Subcutaneous adipose tissue (tissue), 4 donors: Measurements from ENCODE around the gene TMEM147. TPM values are rescaled to one million over a fixed set of nuclear protein-coding genes. Genes with fewer than 3 reads are reported as not detected.

Source experiments
- total RNA-seq, 4 donors: library from RNA; depleted of rRNA; stranded (reverse); fragments of >200 nt; gene quantifications; one replicate each; pipeline ENCODE4 v1.1.0, GENCODE V29; 2016
- TF ChIP-seq, protein P1 (sequence below): fragments of 450-650 bp; IDR thresholded peaks from one replicate; pipeline ENCODE4 v1.5.1; 2016; ENCODE audit warnings: low read depth, mild to moderate bottlenecking, control low read depth, antibody characterized with exemption, moderate library complexity

The TMEM147 gene
- total RNA-seq, 4 donors from 2014 or later: 60.1 to 76.8 (median 73.6) TPM

GRCh38 chr19:35587321-35587720 is 41.9 kb downstream of the TMEM147 start:
- TF ChIP-seq, protein P1, sequence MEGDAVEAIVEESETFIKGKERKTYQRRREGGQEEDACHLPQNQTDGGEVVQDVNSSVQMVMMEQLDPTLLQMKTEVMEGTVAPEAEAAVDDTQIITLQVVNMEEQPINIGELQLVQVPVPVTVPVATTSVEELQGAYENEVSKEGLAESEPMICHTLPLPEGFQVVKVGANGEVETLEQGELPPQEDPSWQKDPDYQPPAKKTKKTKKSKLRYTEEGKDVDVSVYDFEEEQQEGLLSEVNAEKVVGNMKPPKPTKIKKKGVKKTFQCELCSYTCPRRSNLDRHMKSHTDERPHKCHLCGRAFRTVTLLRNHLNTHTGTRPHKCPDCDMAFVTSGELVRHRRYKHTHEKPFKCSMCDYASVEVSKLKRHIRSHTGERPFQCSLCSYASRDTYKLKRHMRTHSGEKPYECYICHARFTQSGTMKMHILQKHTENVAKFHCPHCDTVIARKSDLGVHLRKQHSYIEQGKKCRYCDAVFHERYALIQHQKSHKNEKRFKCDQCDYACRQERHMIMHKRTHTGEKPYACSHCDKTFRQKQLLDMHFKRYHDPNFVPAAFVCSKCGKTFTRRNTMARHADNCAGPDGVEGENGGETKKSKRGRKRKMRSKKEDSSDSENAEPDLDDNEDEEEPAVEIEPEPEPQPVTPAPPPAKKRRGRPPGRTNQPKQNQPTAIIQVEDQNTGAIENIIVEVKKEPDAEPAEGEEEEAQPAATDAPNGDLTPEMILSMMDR: no peak

GRCh38 chr19:35590875-35591274 is 45.4 kb downstream of the TMEM147 start:
- TF ChIP-seq, protein P1: no peak

DNA sequence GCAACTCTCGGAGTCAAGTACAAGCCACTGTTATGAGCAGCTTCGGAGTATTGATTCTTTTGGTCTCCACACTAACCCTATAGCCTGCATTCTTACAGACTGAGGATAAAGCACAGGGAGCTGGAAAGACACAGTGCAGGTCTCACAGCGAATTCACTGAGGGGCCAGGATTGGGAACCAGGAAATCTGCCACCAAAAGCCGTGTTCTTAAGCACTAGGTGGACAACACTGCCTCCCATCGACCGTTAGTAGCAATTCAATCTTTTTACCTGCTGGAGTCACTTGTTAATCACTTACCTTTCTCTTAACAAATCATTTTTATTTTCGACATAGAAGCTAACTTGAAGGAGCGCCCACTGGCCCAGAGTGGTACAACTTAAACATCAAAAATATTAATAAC is 46.8 kb downstream of the TMEM147 start:
- TF ChIP-seq, protein P1: no peak

DNA sequence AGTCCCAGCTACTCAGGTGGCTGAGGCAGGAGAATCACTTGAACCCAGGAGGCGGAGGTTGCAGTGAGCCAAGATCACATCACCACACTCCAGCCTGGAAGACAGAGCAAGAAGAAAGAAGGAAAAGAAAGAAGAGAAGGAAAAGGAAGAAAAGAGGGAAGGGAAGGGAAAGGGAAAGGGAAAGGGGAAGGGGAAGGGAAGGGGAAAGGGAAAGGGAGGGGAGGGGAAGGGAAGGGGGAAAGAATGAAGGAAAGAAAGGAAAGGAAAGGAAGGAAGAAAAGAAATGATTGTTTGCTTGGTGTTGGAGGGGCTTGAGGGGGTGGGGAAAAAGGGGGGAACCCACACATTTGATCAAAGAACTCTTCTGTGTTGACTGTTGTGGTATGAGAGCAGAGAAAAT is 50.5 kb downstream of the TMEM147 start:
- TF ChIP-seq, protein P1: no peak

DNA sequence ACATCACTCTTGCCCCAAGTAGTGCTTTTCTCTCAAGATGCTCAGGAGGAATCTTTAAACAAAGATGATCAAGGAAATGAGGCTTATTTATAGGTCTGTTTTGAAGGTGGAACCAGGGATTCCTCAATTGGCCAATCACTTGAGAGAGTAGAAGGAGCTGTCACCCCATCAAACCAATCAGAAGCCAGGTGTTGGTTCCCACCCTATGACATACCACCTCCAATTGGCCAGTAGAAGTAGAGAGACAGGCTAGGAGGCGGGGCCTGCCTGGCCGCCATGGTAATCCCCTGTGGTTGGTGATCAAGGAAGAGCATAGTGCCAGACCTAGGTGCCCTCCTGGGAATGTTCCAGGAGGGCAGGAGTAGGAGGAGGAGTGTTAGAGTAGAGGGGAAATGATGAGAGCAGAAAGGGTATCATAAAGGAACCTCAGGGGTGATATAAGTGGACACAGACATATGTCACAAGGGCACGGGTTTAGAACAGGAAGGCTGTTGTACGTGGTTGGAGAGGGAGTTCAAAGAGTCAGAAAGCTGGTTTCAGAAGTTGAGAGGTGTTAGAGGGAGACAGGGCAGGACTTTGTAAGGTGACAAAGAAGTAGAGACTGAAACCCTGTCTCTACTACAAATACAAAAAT is 51.1 kb downstream of the TMEM147 start:
- TF ChIP-seq, protein P1: no peak

Other genes starting within 250 kb of the TMEM147 start
- 10 to 100 TPM in 1 of 4 donors, 1 to 10 TPM in 2, not detected in 1; 3.2 to 11.7 (median 6.2) TPM for gene CD22, start 216.4 kb upstream of the TMEM147 start, total RNA-seq
- gene FFAR1, start 197.7 kb upstream of the TMEM147 start, total RNA-seq: not detected
- 1 to 10 TPM in 3 of 4 donors, under 1 TPM in 1; 0.44 to 4.3 (median 2.2) TPM for gene FFAR3, start 187.2 kb upstream of the TMEM147 start, total RNA-seq
- gene GPR42, start 174.6 kb upstream of the TMEM147 start, total RNA-seq: under 1 TPM in 1 of 4 donors, not detected in 3; 0.51 TPM
- 1 to 10 TPM in 1 of 4 donors, under 1 TPM in 1, not detected in 2; 0.38 to 1.5 TPM for gene FFAR2, start 97.4 kb upstream of the TMEM147 start, total RNA-seq
- gene KRTDAP, start 55.2 kb upstream of the TMEM147 start, total RNA-seq: not detected
- gene DMKN, start 32.0 kb upstream of the TMEM147 start, total RNA-seq: 1 to 10 TPM in 3 of 4 donors, under 1 TPM in 1; 0.94 to 7.3 (median 1.9) TPM
- gene SBSN, start 17.3 kb upstream of the TMEM147 start, total RNA-seq: not detected
- not detected for gene GAPDHS, start 12.2 kb upstream of the TMEM147 start, total RNA-seq
- gene ATP4A, start 18.0 kb downstream of the TMEM147 start, total RNA-seq: not detected
- not detected for gene PMIS2, start 40.5 kb downstream of the TMEM147 start, total RNA-seq
- gene HAUS5, start 67.1 kb downstream of the TMEM147 start, total RNA-seq: 1 to 10 TPM; 2.4 to 7.7 (median 3.4) TPM
- gene RBM42, start 83.4 kb downstream of the TMEM147 start, total RNA-seq: 10 to 100 TPM; 27.7 to 55.4 (median 32.6) TPM
- gene ETV2, start 96.1 kb downstream of the TMEM147 start, total RNA-seq: 1 to 10 TPM in 2 of 4 donors, not detected in 2; 1.1 to 1.2 TPM
- 100 to 1,000 TPM; 422 to 625 (median 529) TPM for gene COX6B1, start 102.7 kb downstream of the TMEM147 start, total RNA-seq
- under 1 TPM in 1 of 4 donors, not detected in 3; 0.34 TPM for gene UPK1A, start 120.9 kb downstream of the TMEM147 start, total RNA-seq
- gene ZBTB32, start 158.9 kb downstream of the TMEM147 start, total RNA-seq: under 1 TPM in 1 of 4 donors, not detected in 3; 0.33 TPM
- 10 to 100 TPM in 3 of 4 donors, 1 to 10 TPM in 1; 7.3 to 26.6 (median 15.1) TPM for gene KMT2B, start 172.4 kb downstream of the TMEM147 start, total RNA-seq
- gene IGFLR1, start 196.8 kb downstream of the TMEM147 start, total RNA-seq: 10 to 100 TPM in 1 of 4 donors, 1 to 10 TPM in 3; 4.4 to 13.8 (median 5.9) TPM
- gene U2AF1L4, start 199.8 kb downstream of the TMEM147 start, total RNA-seq: 10 to 100 TPM; 14.8 to 30.5 (median 19.7) TPM
- 10 to 100 TPM; 23.4 to 71.3 (median 35.7) TPM for gene PSENEN, start 200.0 kb downstream of the TMEM147 start, total RNA-seq
- gene LIN37, start 202.9 kb downstream of the TMEM147 start, total RNA-seq: 10 to 100 TPM in 2 of 4 donors, 1 to 10 TPM in 2; 7.5 to 12.2 (median 10.0) TPM
- gene HSPB6, start 211.4 kb downstream of the TMEM147 start, total RNA-seq: 100 to 1,000 TPM in 2 of 4 donors, 10 to 100 TPM in 2; 50.1 to 554 (median 117) TPM
- 1 to 10 TPM; 2.8 to 5.7 (median 3.5) TPM for gene PROSER3, start 212.6 kb downstream of the TMEM147 start, total RNA-seq
- gene ARHGAP33, start 229.9 kb downstream of the TMEM147 start, total RNA-seq: 10 to 100 TPM in 1 of 4 donors, 1 to 10 TPM in 2, under 1 TPM in 1; 0.33 to 12.2 (median 4.5) TPM